WTC11 (cell line): ENCODE measurements around the gene GLS. TPM values are rescaled to one million over a fixed set of nuclear protein-coding genes. Genes with fewer than 3 reads are reported as not detected.
"Not testable (repeated sequence)": the region's sequence is repeated elsewhere in the genome, so short reads cannot be mapped to it uniquely, and the experiment has no call there.

Source experiments
- ATAC-seq: fragments of 200-7000 bp; cut with Tn5 transposase; 2 replicates; pipeline ENCODE4 v1.10.0; 2021; ENCODE audit warnings: mild to moderate bottlenecking, moderate library complexity
- CTCF ChIA-PET: fragments of 300-600 bp; sonication (Branson Sonifier 250); formaldehyde crosslinking; loops from one replicate; lab custom pipeline; 2021; ENCODE audit warnings: antibody characterized with exemption; lab: Charles Lee
- POLR2A ChIA-PET: fragments of 350-600 bp; sonication (Branson Sonifier 250); formaldehyde crosslinking; loops from one replicate; lab custom pipeline; 2021; ENCODE audit warnings: antibody characterized with exemption; lab: Charles Lee
- DNase-seq: peaks from one replicate; pipeline ENCODE4 v3.0.0; 2021; ENCODE audit warnings: low spot score
- H3K27ac Mint-ChIP-seq: 2 replicates; pipeline ENCODE4 v1.8.0; 2021; ENCODE audit warnings: mixed read lengths
- H3K27me3 Mint-ChIP-seq: 2 replicates; pipeline ENCODE4 v1.8.0; 2021; ENCODE audit warnings: low read depth, mild to moderate bottlenecking, moderate library complexity, mixed read lengths
- H3K36me3 Mint-ChIP-seq: 2 replicates; pipeline ENCODE4 v1.8.0; 2021; ENCODE audit warnings: mixed read lengths
- H3K4me1 Mint-ChIP-seq: 2 replicates; pipeline ENCODE4 v1.8.0; 2022; ENCODE audit warnings: mixed read lengths
- H3K4me3 Mint-ChIP-seq: 2 replicates; pipeline ENCODE4 v1.8.0; 2021; ENCODE audit warnings: mild to moderate bottlenecking, moderate library complexity, mixed read lengths
- H3K9me3 Mint-ChIP-seq: 2 replicates; pipeline ENCODE4 v1.8.0; 2021; ENCODE audit warnings: mixed read lengths
- CREB1 ChIP-seq: sonication (generic); formaldehyde crosslinking; IDR thresholded peaks from 2 replicates; pipeline ENCODE4 v1.8.0; 2023; ENCODE audit warnings: mild to moderate bottlenecking, missing genetic modification reagents
- CREM ChIP-seq: sonication (generic); formaldehyde crosslinking; IDR thresholded peaks from 2 replicates; pipeline ENCODE4 v1.8.1; 2022; ENCODE audit warnings: mild to moderate bottlenecking, missing genetic modification reagents, moderate library complexity
- CTCF ChIP-seq: fragments of 200-600 bp; IDR thresholded peaks from 2 replicates; pipeline ENCODE4 v1.8.0; 2022; ENCODE audit warnings: antibody characterized with exemption
- FOXP1 ChIP-seq: sonication (generic); formaldehyde crosslinking; IDR thresholded peaks from 2 replicates; pipeline ENCODE4 v1.8.0; 2022; ENCODE audit warnings: missing genetic modification reagents, mild to moderate bottlenecking, moderate library complexity, borderline replicate concordance
- GABPB1 ChIP-seq: sonication (generic); formaldehyde crosslinking; IDR thresholded peaks from 2 replicates; pipeline ENCODE4 v1.8.1; 2023; ENCODE audit warnings: mild to moderate bottlenecking, missing genetic modification reagents
- KAT7 ChIP-seq: sonication (generic); formaldehyde crosslinking; IDR thresholded peaks from 2 replicates; pipeline ENCODE4 v1.8.1; 2023; ENCODE audit warnings: missing genetic modification reagents, mild to moderate bottlenecking, borderline replicate concordance
- MAX ChIP-seq: sonication (generic); formaldehyde crosslinking; IDR thresholded peaks from 2 replicates; pipeline ENCODE4 v1.8.0; 2022; ENCODE audit warnings: mild to moderate bottlenecking, missing genetic modification reagents
- OVOL2 ChIP-seq: fragments of 250-450 bp; sonication (Bioruptor Pico); IDR thresholded peaks from 2 replicates; pipeline ENCODE4 v1.9.0; 2021; ENCODE audit warnings: mild to moderate bottlenecking, borderline replicate concordance
- PRRX2 ChIP-seq: fragments of 250-450 bp; sonication (Bioruptor Pico); IDR thresholded peaks from 2 replicates; pipeline ENCODE4 v1.8.0; 2021; ENCODE audit warnings: mild to moderate bottlenecking
- RELA ChIP-seq: sonication (generic); formaldehyde crosslinking; IDR thresholded peaks from 2 replicates; pipeline ENCODE4 v1.8.1; 2022; ENCODE audit warnings: missing genetic modification reagents, mild to moderate bottlenecking, borderline replicate concordance
- ZNF416 ChIP-seq: fragments of 250-450 bp; sonication (Bioruptor Pico); IDR thresholded peaks from 2 replicates; pipeline ENCODE4 v1.9.0; 2021; ENCODE audit warnings: mild to moderate bottlenecking, inconsistent platforms
- ZNF532 ChIP-seq: fragments of 250-450 bp; sonication (Bioruptor Pico); IDR thresholded peaks from 2 replicates; pipeline ENCODE4 v1.9.0; 2021; ENCODE audit warnings: mild to moderate bottlenecking, borderline replicate concordance
- total RNA-seq: library from RNA; stranded (reverse); gene quantifications from 3 replicates; pipeline ENCODE4 v1.2.3, GENCODE V29; 2021
- TF ChIP-seq, protein P1 (sequence below): fragments of 250-450 bp; sonication (Bioruptor Pico); conservative IDR thresholded peaks from 2 replicates; pipeline ENCODE4 v1.9.0; 2021; ENCODE audit warnings: mild to moderate bottlenecking

The GLS gene
- total RNA-seq, 1 experiment from 2014 or later = 115 TPM

DNA sequence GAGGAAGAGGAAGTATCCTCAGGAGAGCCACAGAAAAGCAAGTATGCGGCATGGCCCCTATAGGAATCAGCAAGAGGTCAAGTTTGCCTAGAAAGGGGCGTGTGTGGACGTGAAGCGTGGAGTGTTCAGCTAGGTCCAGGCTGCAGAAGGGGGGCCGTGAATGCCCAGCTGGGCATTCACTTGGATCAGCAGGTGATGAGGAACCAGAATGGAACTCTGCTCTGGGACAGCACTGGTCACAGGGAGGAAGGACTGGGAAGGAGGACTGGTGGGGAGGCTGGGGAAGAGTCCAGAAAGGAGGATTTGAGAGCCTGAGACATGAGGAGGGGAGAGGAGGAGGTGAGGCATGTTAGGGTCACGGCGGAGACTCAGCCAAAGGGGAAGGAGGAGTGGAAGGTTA lies 113.5 kb downstream of the GLS start:
- no peaks in the 10 kb centered on the region for H3K9me3 Mint-ChIP-seq
- POLR2A ChIA-PET = no interaction called here
- TF ChIP-seq PRRX2 (CRISPR knock-in tag) (no peak), KAT7 (no peak), CREB1 (CRISPR knock-in tag) (no peak), GABPB1 (CRISPR knock-in tag) (no peak), OVOL2 (CRISPR knock-in tag) (no peak), RELA (no peak), CREM (CRISPR knock-in tag) (no peak), ZNF416 (no peak), FOXP1 (CRISPR knock-in tag) (no peak), ZNF532 (CRISPR knock-in tag) (no peak)
- TF ChIP-seq, protein P1, sequence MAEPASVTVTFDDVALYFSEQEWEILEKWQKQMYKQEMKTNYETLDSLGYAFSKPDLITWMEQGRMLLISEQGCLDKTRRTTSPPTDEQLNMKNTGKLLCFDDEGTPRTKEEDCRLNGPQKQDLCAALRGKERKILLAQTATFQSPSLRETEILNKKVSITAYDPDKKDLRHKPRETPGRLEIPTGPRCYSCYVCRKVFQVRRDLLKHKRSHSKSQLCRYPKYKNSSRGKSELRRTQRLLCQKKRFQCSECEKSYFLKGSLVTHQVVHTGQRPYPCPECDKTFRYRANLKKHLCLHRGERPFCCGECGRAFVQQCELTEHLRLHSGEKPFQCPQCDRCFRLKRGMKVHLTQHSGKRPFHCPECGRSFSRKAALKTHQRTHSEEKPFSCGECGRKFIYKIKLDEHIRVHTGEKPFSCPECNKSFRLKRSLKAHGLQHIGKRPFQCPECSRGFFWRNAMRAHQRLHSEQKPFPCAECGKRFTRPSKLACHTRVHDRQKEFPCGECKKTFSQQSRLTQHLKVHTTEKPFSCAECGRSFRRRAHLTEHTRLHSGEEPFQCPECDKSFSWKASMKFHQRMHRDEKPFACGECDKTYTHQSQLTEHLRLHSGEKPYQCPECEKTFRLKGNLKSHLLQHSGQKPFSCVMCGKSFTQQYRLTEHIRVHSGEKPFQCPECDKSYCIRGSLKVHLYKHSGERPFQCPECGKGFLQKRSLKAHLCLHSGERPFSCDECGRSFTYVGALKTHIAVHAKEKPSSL (CRISPR knock-in tag) = no peak
- ATAC-seq (no peak), DNase-seq (no peak)
- H3K36me3 Mint-ChIP-seq = peaks cover 77% of the 10 kb centered on the region
- no peaks in the 10 kb centered on the region for H3K4me1 Mint-ChIP-seq
- H3K4me3 Mint-ChIP-seq = no peak overlapping the region
- no peak overlapping the region for H3K27ac Mint-ChIP-seq
- H3K27me3 Mint-ChIP-seq = no peaks in the 10 kb centered on the region
- CTCF ChIA-PET = no interaction called here

GRCh38 chr2:190995315-190995714 lies 114.7 kb downstream of the GLS start:
- H3K4me3 Mint-ChIP-seq, H3K27me3 Mint-ChIP-seq, H3K4me1 Mint-ChIP-seq, POLR2A ChIA-PET, DNase-seq, ATAC-seq, H3K9me3 Mint-ChIP-seq, H3K27ac Mint-ChIP-seq, CTCF ChIA-PET: not testable (repeated sequence)
- H3K36me3 Mint-ChIP-seq = peaks cover 78% of the 10 kb centered on the region

DNA sequence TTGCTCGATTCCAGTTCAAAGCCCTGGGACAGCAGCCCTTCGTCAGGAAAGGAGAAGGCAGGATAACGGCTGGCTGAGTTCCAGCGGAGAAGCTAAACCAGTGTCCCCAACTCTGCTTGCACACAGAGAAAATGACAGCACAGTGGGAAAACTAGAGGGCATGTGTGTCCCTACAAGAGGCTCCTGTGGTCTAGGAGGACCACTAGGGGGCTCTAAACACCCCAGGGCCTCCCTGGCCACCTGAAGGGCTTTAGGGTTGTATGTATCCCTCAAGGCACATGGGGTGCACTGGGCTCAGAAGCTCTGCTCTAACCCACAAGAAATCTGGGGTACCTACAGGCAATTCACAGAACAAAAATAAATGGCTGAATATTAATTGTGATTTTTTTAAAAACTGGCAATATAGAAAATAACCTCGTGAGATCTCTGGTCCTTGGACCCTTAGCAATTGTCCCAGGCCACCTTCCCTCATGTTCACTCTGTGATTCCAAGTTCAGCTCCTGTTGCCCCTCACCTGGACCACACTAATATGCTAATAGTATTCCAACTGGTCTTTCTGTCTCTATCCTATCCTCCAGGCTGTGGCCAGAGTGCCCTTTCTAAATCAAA lies 115.8 kb downstream of the GLS start:
- no peaks in the 10 kb centered on the region for H3K9me3 Mint-ChIP-seq
- ATAC-seq (peak; percentile 98), DNase-seq (peak; percentile 52)
- no peak overlapping the region for H3K4me3 Mint-ChIP-seq
- no peaks in the 10 kb centered on the region for H3K4me1 Mint-ChIP-seq
- TF ChIP-seq CTCF (peak; percentile 62), MAX (CRISPR knock-in tag) (no peak)
- no peak overlapping the region for H3K27ac Mint-ChIP-seq
- CTCF ChIA-PET = interaction anchor here (0.5 to 1.2 kb wide), 5 partner anchors 8 to 205 kb away, joined by 3 to 5 read pairs (median 3); no protein-coding TSS in a partner anchor
- H3K36me3 Mint-ChIP-seq = peaks cover 77% of the 10 kb centered on the region
- H3K27me3 Mint-ChIP-seq = no peaks in the 10 kb centered on the region
- POLR2A ChIA-PET = no interaction called here
